ENCODE data around the gene KRT33B.
A peak's percentile ranks its signal among the peaks of the same experiment; 100 is the strongest.

The KRT33B gene

DNA sequence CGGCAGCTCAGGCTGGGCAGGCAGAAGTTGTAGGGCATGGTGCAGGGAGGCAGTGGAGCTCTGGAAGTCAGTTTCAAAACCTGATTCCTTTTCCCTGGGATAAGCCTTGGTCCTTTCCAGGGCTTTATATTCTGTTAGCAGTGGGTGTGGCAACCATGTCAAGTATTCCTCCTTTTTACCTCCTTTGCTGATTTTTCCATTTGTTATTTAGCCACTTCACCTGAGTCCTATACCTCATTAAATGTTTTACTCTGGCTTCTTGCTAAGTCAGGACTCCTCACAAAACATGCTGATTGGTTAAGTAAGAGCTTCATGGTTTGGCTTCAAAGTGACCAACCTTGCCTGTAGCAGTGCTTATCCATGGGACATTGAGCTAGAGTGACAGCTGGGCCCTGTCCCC, at the start of gene KRT33B:
TSS of gene KRT33B (minus strand) at position 101 of the 400 bp plus-strand sequence. CDS start at position 38, 63 bp downstream.
- TF ChIP-seq, protein P1, sequence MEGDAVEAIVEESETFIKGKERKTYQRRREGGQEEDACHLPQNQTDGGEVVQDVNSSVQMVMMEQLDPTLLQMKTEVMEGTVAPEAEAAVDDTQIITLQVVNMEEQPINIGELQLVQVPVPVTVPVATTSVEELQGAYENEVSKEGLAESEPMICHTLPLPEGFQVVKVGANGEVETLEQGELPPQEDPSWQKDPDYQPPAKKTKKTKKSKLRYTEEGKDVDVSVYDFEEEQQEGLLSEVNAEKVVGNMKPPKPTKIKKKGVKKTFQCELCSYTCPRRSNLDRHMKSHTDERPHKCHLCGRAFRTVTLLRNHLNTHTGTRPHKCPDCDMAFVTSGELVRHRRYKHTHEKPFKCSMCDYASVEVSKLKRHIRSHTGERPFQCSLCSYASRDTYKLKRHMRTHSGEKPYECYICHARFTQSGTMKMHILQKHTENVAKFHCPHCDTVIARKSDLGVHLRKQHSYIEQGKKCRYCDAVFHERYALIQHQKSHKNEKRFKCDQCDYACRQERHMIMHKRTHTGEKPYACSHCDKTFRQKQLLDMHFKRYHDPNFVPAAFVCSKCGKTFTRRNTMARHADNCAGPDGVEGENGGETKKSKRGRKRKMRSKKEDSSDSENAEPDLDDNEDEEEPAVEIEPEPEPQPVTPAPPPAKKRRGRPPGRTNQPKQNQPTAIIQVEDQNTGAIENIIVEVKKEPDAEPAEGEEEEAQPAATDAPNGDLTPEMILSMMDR (IDR thresholded peaks at IDR 0.05; ENCODE audit: insufficient read depth, missing control alignments): no peak
- no peak for DNase-seq (ENCODE audit: insufficient read length, low spot score)
- no peak for FAIRE-seq

DNA sequence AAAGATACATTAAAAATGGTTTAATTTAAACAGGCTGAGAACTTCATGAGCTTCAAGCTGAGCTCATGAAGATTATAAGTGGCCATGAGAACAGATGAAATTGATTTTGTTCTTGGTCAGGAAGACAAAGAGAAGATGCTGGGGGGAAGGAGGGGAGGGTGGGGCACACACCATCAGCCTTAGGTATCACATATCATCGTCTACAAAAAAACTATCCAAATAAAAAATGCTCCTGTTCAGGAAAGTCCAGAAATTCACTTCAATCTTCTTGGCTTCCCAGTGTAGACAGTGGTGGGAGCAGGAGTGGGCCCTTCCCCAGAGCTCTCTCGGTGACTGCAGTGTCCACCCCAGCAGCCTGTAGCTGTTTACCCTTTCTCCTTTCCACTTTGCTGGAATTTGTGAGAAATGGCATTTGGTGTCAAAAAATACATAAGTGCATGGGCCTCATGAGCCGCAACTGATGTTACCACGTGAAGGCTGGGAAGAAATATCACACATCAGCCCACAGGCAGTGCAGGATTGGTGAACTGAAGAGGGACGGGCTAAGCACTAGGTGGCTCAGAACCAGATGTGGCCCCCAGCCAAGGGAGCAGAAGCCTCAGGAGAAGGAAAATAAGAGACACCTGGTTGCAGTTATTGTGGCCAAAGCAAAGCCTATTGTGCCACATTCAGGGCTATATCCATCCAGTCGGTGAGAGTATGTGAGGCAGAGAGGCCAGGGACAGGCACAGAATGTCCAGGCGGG, 48.7 kb upstream of the KRT33B start:
- TF ChIP-seq, protein P1 (IDR thresholded peaks at IDR 0.05; ENCODE audit: insufficient read depth, missing control alignments): no peak
- FAIRE-seq (no peak), DNase-seq (ENCODE audit: insufficient read length, low spot score) (no peak)

DNA sequence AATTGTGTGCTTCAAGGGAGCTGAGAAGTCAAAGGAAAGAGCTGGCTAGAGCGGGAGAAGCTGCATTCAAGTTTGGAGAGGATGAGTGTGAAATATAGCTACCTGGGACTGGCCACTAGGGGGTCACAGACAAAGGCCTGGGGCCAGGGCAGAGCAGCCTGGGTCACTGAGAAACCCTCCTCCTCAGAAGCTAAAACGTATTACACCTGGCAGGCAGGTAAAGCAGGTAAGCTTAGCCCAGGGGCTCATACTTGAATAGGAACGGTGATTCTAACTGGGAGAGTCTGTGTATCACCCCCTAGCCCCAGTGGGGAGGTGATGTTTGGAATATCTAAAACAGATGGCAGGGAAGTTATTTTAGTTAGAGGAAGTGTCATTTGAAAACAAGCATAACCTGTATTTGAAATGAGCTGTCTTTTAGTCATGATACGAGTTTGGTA, 48.0 kb upstream of the KRT33B start:
- DNase-seq (ENCODE audit: insufficient read length, low spot score) (no peak), FAIRE-seq (no peak)

DNA sequence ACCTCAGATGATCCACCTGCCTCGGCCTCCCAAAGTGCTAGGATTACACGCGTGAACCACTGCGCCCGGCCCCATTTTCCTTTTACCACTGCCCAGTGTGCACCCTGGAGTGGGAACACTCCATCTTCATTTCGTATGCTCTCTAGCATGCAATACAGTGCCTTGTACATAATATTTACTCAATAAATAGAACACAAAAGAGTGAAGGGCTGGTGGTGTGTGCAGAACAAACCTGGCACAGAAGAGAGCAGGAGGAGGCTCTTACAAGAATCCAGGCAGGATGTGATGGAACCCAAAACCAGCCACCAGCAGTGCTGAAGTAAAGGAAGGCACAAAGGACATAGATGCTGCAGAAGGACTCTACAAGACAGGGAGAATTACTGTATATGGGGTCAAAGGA, 47.5 kb upstream of the KRT33B start:
- DNase-seq (ENCODE audit: insufficient read length, low spot score) (no peak), FAIRE-seq (no peak)
- TF ChIP-seq, protein P1 (IDR thresholded peaks at IDR 0.05; ENCODE audit: insufficient read depth, missing control alignments): no peak

More for the DNA sequence above, 48.0 kb upstream of the KRT33B start:
- TF ChIP-seq, protein P1 (IDR thresholded peaks at IDR 0.05; ENCODE audit: insufficient read depth, missing control alignments): peak; percentile 17

DNA sequence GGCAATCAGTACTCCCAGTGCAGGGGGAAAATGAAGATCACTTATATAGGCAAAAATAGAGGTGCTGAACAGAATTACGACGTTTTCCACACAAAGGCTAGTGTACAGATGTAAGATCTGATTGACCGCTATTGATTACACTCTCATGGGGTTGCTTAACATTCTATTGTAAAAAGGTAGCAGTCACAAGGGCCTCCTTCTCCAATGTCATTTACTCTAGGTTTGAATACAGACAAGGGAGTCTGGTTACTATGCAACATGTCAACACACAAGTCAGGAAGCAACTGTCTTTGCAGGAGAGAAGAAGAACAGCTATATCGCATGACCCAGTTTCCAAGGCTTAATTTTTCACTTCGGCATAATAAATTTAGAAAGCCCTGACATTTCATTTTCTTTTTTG, 46.9 kb upstream of the KRT33B start:
- DNase-seq (ENCODE audit: insufficient read length, low spot score): no peak
- FAIRE-seq: no peak
- TF ChIP-seq, protein P1 (IDR thresholded peaks at IDR 0.05; ENCODE audit: insufficient read depth, missing control alignments): no peak

DNA sequence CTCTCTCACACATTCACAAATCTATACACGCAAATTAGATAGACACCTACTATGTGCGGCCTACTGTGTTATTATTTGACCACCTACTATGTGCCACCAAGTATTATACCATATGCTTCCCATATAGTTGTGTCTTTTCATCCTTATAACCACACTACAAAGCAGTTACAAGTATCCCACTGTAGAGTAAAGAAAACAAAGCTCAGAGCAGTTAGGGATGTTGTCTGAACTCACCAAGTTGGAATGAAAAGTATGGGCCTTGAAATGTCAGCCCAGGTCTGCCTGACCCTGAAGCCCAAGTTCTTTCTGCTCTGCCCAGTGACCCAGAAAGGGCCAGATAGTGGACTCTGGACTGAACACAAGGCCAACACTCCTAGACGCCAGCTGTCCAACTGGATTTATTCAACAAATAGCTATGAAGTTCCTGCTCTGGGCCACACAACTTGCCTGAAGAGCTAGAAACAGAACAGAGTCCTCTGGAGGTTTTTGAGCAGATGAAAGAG, 46.3 kb upstream of the KRT33B start:
- TF ChIP-seq, protein P1 (IDR thresholded peaks at IDR 0.05; ENCODE audit: insufficient read depth, missing control alignments): no peak
- FAIRE-seq (no peak), DNase-seq (ENCODE audit: insufficient read length, low spot score) (no peak)

DNA sequence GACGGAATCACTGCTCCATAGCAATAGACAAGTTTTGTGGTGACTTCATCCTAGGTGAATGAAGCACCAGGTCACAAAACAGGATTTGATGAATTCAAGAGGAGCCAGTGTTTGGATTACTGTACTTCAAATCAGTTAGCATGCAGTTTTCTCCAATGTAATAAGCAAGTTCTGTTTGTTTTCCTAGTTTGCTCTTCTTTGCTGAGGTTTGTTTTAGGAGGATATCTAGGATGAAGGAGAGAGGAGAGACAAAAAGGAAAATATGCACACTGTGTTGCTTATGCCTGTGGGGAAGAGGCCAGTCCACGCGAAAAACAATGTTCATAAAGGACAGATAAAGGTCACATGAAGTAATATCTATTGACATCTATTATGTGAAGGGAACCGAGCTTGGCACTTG, 45.8 kb upstream of the KRT33B start:
- FAIRE-seq: no peak

More for the DNA sequence above, 45.8 kb upstream of the KRT33B start:
- TF ChIP-seq, protein P1 (IDR thresholded peaks at IDR 0.05; ENCODE audit: insufficient read depth, missing control alignments): no peak
- no peak for DNase-seq (ENCODE audit: insufficient read length, low spot score)

Measured in D721Med (cell line).